Progenitor cell of endocrine pancreas (in vitro differentiated cells): ENCODE data around the gene PADI2. TPM values are rescaled to one million over a fixed set of nuclear protein-coding genes. Genes with fewer than 3 reads are reported as not detected.

Experiments used
- DNase-seq: peaks from one replicate; pipeline ENCODE4 v3.0.0; 2021; ENCODE audit warnings: low spot score; ENCODE audit not compliant: unreplicated experiment
- H3K27ac Mint-ChIP-seq: 2 replicates; pipeline ENCODE4 v1.8.0; 2021; ENCODE audit warnings: mild to moderate bottlenecking, moderate library complexity, mixed read lengths
- H3K27me3 Mint-ChIP-seq: 2 replicates; pipeline ENCODE4 v1.8.0; 2021; ENCODE audit warnings: mixed read lengths
- H3K36me3 Mint-ChIP-seq: 2 replicates; pipeline ENCODE4 v1.8.0; 2022; ENCODE audit warnings: mixed read lengths; ENCODE audit not compliant: insufficient read depth
- H3K4me1 Mint-ChIP-seq: 2 replicates; pipeline ENCODE4 v1.8.0; 2021; ENCODE audit warnings: low read depth, mixed read lengths
- H3K4me3 Mint-ChIP-seq: 2 replicates; pipeline ENCODE4 v1.8.0; 2021; ENCODE audit warnings: low read depth, mild to moderate bottlenecking, moderate library complexity, mixed read lengths
- H3K9me3 Mint-ChIP-seq: 2 replicates; pipeline ENCODE4 v1.8.0; 2021; ENCODE audit warnings: low read depth, mixed read lengths
- total RNA-seq: library from RNA; stranded (reverse); gene quantifications from 2 replicates; pipeline ENCODE4 v1.2.1, GENCODE V29; 2021
- TF ChIP-seq, protein P1 (sequence below): fragments of 200-600 bp; sonication (generic); IDR thresholded peaks from one replicate; pipeline ENCODE4 v1.5.0; 2021; ENCODE audit warnings: antibody characterized with exemption, mild to moderate bottlenecking; ENCODE audit not compliant: unreplicated experiment

The PADI2 gene
- total RNA-seq, 1 donor from 2014 or later: 0.50 TPM

DNA sequence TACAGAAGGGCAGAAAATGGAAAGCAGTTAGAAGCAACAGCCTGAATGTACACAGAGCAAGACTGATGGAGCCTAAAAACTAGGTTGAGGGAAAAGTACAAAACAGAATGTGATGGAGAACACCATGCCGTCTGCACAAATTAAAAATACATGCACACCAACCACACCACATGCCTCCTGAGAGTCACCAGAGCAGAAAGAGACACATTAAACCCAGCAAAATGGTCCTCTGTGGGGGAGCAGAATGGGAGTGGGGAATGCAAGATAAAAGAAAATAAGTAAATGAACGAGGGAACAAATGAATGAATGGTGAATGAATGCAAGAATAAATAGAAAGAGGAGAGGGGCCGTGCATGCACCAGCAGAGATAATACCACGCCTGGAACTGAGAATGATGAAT lies 24.1 kb downstream of the PADI2 start:
- Mint-ChIP-seq H3K27me3 (peaks cover 15% of the 10 kb centered on the region), H3K4me1 (no peaks in the 10 kb centered on the region)
- TF ChIP-seq, protein P1, sequence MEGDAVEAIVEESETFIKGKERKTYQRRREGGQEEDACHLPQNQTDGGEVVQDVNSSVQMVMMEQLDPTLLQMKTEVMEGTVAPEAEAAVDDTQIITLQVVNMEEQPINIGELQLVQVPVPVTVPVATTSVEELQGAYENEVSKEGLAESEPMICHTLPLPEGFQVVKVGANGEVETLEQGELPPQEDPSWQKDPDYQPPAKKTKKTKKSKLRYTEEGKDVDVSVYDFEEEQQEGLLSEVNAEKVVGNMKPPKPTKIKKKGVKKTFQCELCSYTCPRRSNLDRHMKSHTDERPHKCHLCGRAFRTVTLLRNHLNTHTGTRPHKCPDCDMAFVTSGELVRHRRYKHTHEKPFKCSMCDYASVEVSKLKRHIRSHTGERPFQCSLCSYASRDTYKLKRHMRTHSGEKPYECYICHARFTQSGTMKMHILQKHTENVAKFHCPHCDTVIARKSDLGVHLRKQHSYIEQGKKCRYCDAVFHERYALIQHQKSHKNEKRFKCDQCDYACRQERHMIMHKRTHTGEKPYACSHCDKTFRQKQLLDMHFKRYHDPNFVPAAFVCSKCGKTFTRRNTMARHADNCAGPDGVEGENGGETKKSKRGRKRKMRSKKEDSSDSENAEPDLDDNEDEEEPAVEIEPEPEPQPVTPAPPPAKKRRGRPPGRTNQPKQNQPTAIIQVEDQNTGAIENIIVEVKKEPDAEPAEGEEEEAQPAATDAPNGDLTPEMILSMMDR: no peak

DNA sequence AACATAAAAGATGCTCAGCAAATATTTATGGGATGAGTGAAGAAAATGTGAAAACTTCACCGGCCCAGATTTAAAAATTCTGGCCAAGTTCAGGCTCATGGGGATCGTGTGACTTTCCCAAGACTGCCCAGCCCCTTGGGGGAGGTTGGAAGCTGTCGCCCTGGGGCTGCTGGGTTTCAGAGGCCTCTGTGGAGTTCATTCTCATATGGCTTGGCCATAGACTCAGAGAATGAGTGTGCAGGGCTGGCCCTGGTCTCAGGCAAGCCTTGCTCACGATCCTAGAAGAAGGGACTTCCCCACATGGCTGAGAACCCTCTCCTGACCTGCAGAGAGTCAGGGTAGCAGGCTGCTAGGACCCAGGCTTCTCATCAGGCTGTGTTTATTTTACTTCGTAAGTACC lies 24.6 kb downstream of the PADI2 start:
- H3K4me3 Mint-ChIP-seq: no peak overlapping the region
- DNase-seq: no peak
- H3K36me3 Mint-ChIP-seq: no peaks in the 10 kb centered on the region
- H3K9me3 Mint-ChIP-seq: no peaks in the 10 kb centered on the region
- H3K4me1 Mint-ChIP-seq: no peaks in the 10 kb centered on the region
- H3K27me3 Mint-ChIP-seq: peaks cover 15% of the 10 kb centered on the region
- no peak overlapping the region for H3K27ac Mint-ChIP-seq
- TF ChIP-seq, protein P1: no peak

More for the DNA sequence above, 24.1 kb downstream of the PADI2 start:
- Mint-ChIP-seq H3K9me3 (no peaks in the 10 kb centered on the region), H3K4me3 (no peak overlapping the region), H3K36me3 (no peaks in the 10 kb centered on the region), H3K27ac (no peak overlapping the region)
- DNase-seq: no peak

DNA sequence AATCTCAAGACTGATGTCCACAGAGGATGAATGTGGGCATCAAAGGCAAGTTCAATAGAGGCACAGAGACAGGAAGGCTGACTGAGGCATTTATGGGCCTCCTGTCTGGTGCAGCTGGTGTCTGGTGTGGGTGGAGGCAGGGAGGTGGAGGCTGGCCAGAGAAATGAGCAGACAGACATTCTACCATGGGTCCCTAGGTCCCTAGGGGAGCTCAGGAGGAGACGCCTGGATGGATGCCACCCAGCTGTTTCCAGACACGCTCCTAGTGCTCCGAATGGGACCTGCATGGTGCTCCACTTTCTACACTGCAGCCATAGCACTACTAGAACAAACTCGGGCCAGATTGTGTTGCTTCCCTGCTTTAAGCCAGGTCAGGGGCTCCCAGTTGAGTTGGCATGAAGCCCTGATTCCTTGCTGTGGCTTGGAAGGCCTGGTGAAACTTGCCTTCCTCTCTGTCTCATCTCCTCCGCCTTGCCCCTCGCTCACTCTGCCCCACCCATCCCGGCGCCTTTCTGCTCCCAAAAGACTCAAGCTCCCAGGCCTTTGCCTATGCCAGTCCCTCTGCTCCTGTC lies 25.3 kb downstream of the PADI2 start:
- TF ChIP-seq, protein P1: no peak
- no peaks in the 10 kb centered on the region for H3K9me3 Mint-ChIP-seq
- no peaks in the 10 kb centered on the region for H3K4me1 Mint-ChIP-seq
- no peak overlapping the region for H3K4me3 Mint-ChIP-seq
- no peak for DNase-seq
- H3K27me3 Mint-ChIP-seq: peaks cover 15% of the 10 kb centered on the region
- no peaks in the 10 kb centered on the region for H3K36me3 Mint-ChIP-seq
- no peak overlapping the region for H3K27ac Mint-ChIP-seq

DNA sequence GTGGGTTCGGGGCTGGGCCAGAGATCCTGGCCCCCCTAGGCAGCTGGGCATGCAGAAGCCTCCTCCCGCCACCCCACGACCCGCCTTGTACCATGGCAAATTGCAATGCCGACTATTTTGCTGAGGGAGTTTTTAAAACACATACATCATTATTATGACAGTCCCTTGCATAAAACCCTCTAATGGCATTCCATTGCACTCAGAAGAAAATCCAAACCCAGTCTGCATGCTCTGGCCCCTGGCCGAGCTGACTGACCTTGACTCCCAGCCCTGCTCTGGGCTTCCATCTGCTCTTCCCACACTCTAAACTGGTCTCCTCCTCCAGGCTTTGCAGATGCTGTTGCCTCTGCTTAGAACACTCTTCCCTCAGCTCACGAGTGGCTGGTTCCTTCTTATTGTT lies 28.0 kb downstream of the PADI2 start:
- H3K4me3 Mint-ChIP-seq: no peak overlapping the region
- TF ChIP-seq, protein P1: no peak
- DNase-seq: no peak
- no peak overlapping the region for H3K27ac Mint-ChIP-seq
- H3K27me3 Mint-ChIP-seq: peaks cover 15% of the 10 kb centered on the region
- H3K36me3 Mint-ChIP-seq: no peaks in the 10 kb centered on the region
- H3K4me1 Mint-ChIP-seq: no peaks in the 10 kb centered on the region
- H3K9me3 Mint-ChIP-seq: no peaks in the 10 kb centered on the region

DNA sequence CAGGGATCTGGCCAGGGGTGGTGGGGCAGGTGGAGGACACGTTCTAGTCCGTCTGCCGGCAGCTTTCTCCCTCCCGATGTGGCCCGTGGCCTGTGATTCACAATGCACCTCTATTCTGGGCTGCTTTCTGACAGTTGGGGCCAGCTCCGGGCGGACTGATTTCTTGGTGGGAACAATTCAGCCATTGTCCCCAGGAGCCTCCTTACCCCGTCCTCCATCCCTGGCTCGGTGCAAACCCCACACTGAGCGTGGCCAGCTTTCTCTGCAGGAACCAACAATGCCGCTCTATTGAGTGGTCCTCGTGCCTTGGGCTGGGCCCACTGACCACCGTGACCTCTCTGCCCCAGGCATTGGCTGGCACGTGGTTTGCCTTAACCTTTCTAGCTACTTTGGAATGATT lies 29.7 kb downstream of the PADI2 start:
- Mint-ChIP-seq H3K4me3 (no peak overlapping the region), H3K9me3 (no peaks in the 10 kb centered on the region), H3K4me1 (no peaks in the 10 kb centered on the region), H3K36me3 (no peaks in the 10 kb centered on the region), H3K27me3 (peaks cover 3% of the 10 kb centered on the region), H3K27ac (no peak overlapping the region)
- TF ChIP-seq, protein P1: no peak
- DNase-seq: no peak
